Lung (tissue), 12 donors: Measurements from ENCODE around the gene EPS8L2. TPM values are rescaled to one million over a fixed set of nuclear protein-coding genes. Genes with fewer than 3 reads are reported as not detected.

ENCODE experiments used
- ATAC-seq: fragments of 200-7000 bp; cut with Tn5 transposase; one replicate; pipeline ENCODE4 v1.9.1; 2020; ENCODE audit warnings: moderate number of reproducible peaks; ENCODE audit not compliant: insufficient read depth, low FRiP score
- DNase-seq, 3 donors: peaks; one replicate each; pipeline ENCODE4 v3.0.0-alpha.2; 2013 to 2017
- H3K27ac ChIP-seq, 2 donors: one replicate each; pipeline ENCODE4 v1.5.1; 2013; ENCODE audit warnings: mild to moderate bottlenecking in 2 of 2, moderate library complexity in 2 of 2, control low read depth in 1 of 2, inconsistent platforms in 1 of 2, low read depth in 1 of 2, low read length in 1 of 2
- H3K27me3 ChIP-seq, 3 donors: one replicate each; pipeline ENCODE4 v1.5.1; 2013; ENCODE audit warnings: low read length in 2 of 3; ENCODE audit not compliant: control insufficient read depth in 3 of 3, insufficient read depth in 3 of 3
- H3K36me3 ChIP-seq, 4 donors: one replicate each; pipeline ENCODE4 v1.5.1; 2013; ENCODE audit warnings: low read length in 4 of 4, mild to moderate bottlenecking in 1 of 4, moderate library complexity in 1 of 4; ENCODE audit not compliant: control insufficient read depth in 4 of 4, insufficient read depth in 4 of 4
- H3K4me1 ChIP-seq, 5 donors: one replicate each; pipeline ENCODE4 v1.5.1; 2013; ENCODE audit warnings: low read length in 5 of 5, mild to moderate bottlenecking in 2 of 5, moderate library complexity in 1 of 5; ENCODE audit not compliant: control insufficient read depth in 5 of 5, insufficient read depth in 5 of 5
- H3K4me3 ChIP-seq: one replicate; pipeline ENCODE4 v1.5.1; 2013; ENCODE audit warnings: mild to moderate bottlenecking, control low read depth, moderate library complexity
- H3K9ac ChIP-seq, 2 donors: one replicate each; pipeline ENCODE4 v1.5.1; 2013; ENCODE audit warnings: low read length in 2 of 2, control low read depth in 1 of 2; ENCODE audit not compliant: insufficient read depth in 1 of 2
- H3K9me3 ChIP-seq, 4 donors: one replicate each; pipeline ENCODE4 v1.5.1; 2013; ENCODE audit warnings: low read length in 3 of 4, mild to moderate bottlenecking in 1 of 4, moderate library complexity in 1 of 4; ENCODE audit not compliant: control insufficient read depth in 4 of 4, insufficient read depth in 3 of 4
- CTCF ChIP-seq: IDR thresholded peaks from 2 replicates; pipeline ENCODE4 v1.5.1; 2012; ENCODE audit warnings: mild to moderate bottlenecking; ENCODE audit errors: control extremely low read depth, extremely low read depth
- WGBS, 2 donors: extraction: QIAGEN DNeasy Blood & Tissue Kit; methylation state at CpG; one replicate each; pipeline ENCODE4 v1.1.7; 2013; 5-methylcytosine and 5-hydroxymethylcytosine counted together
- polyA plus RNA-seq, 2 donors: library from polyadenylated mRNA; stranded (reverse); fragments of 200-250 nt; gene quantifications; one replicate each; pipeline ENCODE4 v1.2.1, GENCODE V29; 2013
- total RNA-seq, 2 donors: library from RNA; depleted of rRNA in 1 of 2; stranded (reverse); fragments of >200 nt in 1 of 2; gene quantifications; one replicate each; pipeline ENCODE4 v1.2.1, GENCODE V29; 2014 to 2021
- donor health status: control.
- donor health status: control.
- donor health status: Bipolar disorder and iron deficiency.
- donor health status: healthy.
- donor health status: DM: yes; HTN: yes; CAD: no.

The EPS8L2 gene
- total and polyA plus RNA-seq, 4 donors = 35.6 to 166 (median 103) TPM

- Histone ChIP-seq H3K36me3 (peaks cover 0 to 10% (median 8%) of the 10 kb centered on the region in 4 donors), H3K27ac (no peak overlapping the region), H3K9ac (no peak overlapping the region), H3K9me3 (no peaks in the 10 kb centered on the region), H3K27me3 (no peaks in the 10 kb centered on the region), H3K4me1 (peaks cover 0 to 14% (median 9%) of the 10 kb centered on the region in 5 donors), H3K4me3 (no peak overlapping the region)
- no peak for ATAC-seq
- no peak for DNase-seq
- WGBS, 2 donors = 86% methylated on average over 17 of the region's 17 CpGs
- TF ChIP-seq CTCF = no peak
Measured at GRCh38 chr11:698493-699115, 7.4 kb upstream of the EPS8L2 start.

DNA sequence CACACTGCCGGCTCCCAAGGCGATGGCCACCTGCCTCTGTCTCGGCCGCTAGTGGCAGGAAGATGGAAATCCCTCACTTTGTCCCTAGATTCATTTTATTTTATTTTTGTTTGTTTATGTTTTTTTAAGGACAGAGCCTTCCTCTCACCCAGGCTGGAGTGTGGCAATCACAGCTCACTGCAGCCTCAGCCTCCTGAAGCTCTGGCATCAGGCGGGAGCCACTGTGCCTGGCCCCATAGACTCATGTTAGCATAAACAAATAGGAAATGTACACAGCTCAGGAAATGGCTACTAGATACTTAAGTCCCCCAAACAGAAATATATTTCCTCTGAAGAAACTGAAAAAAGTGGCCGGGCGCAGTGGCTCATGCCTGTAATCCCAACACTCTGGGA is 6.9 kb upstream of the EPS8L2 start:
- no peak for DNase-seq
- ATAC-seq = no peak
- no peak overlapping the region for H3K27ac ChIP-seq
- H3K4me1 ChIP-seq = peaks cover 0 to 11% (median 8%) of the 10 kb centered on the region in 5 donors
- H3K36me3 ChIP-seq = peaks cover 0 to 10% (median 9%) of the 10 kb centered on the region in 4 donors
- TF ChIP-seq CTCF = no peak
- no peaks in the 10 kb centered on the region for H3K9me3 ChIP-seq
- 91 to 94% methylated on average over 7 of the region's 7 CpGs for WGBS, 2 donors
- H3K27me3 ChIP-seq = no peaks in the 10 kb centered on the region
- no peak overlapping the region for H3K4me3 ChIP-seq
- no peak overlapping the region for H3K9ac ChIP-seq

DNA sequence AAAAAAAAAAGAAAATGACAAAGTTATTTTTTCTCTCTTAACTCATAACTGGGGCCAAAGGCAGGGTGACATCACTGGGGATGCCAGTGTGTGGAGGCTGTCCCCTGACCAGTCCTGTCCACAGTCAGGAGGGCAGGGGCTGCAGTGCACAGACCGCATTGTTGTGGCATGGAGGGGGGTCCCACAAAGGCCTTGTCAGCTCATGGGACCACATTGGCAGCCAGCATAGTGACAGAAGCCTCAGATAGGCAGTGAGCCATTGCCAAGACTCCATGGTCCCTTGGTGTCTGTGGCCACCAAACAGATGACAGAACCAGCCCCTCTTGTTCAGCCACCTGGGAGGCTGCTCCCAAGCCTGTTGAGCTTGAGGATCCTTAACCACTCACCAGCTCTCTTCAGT is 6.3 kb upstream of the EPS8L2 start:
- H3K27ac ChIP-seq = peak overlapping the region in 1 of 2 donors; percentile 23
- ATAC-seq (no peak), DNase-seq (no peak)
- 95 to 100% methylated on average over 1 of the region's 1 CpG for WGBS, 2 donors
- no peak overlapping the region for H3K9ac ChIP-seq
- H3K27me3 ChIP-seq = no peaks in the 10 kb centered on the region
- H3K9me3 ChIP-seq = no peaks in the 10 kb centered on the region
- H3K4me1 ChIP-seq = peaks cover 0 to 15% (median 6%) of the 10 kb centered on the region in 5 donors
- peaks cover 0 to 15% (median 9%) of the 10 kb centered on the region in 4 donors for H3K36me3 ChIP-seq
- H3K4me3 ChIP-seq = no peak overlapping the region
- TF ChIP-seq CTCF = no peak
